NB4 (cell line): ENCODE results near the gene KRTAP10-2.
"Not testable (repeated sequence)": the region's sequence is repeated elsewhere in the genome, so short reads cannot be mapped to it uniquely, and the experiment has no call there.

Experiments
- DNase-seq: peaks from one replicate; pipeline ENCODE4 v3.0.0; 2010; ENCODE audit warnings: low read depth
- H3K4me3 ChIP-seq: one replicate; pipeline ENCODE4 v1.5.1; 2011; ENCODE audit warnings: mild to moderate bottlenecking, low read depth, low read length, moderate library complexity
- MYC ChIP-seq: IDR thresholded peaks from 2 replicates; pipeline ENCODE4 v1.6.1; 2011; ENCODE audit warnings: low read depth, low read length
- POLR2A ChIP-seq: IDR thresholded peaks from 2 replicates; pipeline ENCODE4 v1.6.1; 2011; ENCODE audit warnings: mild to moderate bottlenecking; ENCODE audit not compliant: insufficient read length; ENCODE audit errors: extremely low read depth
- TF ChIP-seq, protein P1 (sequence below): IDR thresholded peaks from 2 replicates; pipeline ENCODE4 v1.6.1; 2011; ENCODE audit warnings: low read depth, low read length
- TF ChIP-seq, protein P2 (sequence below): IDR thresholded peaks from one replicate; pipeline ENCODE4 v1.5.1; 2012; ENCODE audit warnings: low read depth, low read length

The KRTAP10-2 gene

GRCh38 chr21:44575307-44576024 lies 24.2 kb upstream of the KRTAP10-2 start:
- H3K4me3 ChIP-seq = no peak overlapping the region
- DNase-seq = no peak
- TF ChIP-seq, protein P1, sequence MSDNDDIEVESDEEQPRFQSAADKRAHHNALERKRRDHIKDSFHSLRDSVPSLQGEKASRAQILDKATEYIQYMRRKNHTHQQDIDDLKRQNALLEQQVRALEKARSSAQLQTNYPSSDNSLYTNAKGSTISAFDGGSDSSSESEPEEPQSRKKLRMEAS = no peak
- TF ChIP-seq, protein P2, sequence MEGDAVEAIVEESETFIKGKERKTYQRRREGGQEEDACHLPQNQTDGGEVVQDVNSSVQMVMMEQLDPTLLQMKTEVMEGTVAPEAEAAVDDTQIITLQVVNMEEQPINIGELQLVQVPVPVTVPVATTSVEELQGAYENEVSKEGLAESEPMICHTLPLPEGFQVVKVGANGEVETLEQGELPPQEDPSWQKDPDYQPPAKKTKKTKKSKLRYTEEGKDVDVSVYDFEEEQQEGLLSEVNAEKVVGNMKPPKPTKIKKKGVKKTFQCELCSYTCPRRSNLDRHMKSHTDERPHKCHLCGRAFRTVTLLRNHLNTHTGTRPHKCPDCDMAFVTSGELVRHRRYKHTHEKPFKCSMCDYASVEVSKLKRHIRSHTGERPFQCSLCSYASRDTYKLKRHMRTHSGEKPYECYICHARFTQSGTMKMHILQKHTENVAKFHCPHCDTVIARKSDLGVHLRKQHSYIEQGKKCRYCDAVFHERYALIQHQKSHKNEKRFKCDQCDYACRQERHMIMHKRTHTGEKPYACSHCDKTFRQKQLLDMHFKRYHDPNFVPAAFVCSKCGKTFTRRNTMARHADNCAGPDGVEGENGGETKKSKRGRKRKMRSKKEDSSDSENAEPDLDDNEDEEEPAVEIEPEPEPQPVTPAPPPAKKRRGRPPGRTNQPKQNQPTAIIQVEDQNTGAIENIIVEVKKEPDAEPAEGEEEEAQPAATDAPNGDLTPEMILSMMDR = no peak
- TF ChIP-seq POLR2A (no peak), MYC (no peak)

- DNase-seq = no peak
- no peak overlapping the region for H3K4me3 ChIP-seq
- TF ChIP-seq, protein P2 = no peak
- no peak for TF ChIP-seq POLR2A
- TF ChIP-seq MYC = no peak
- TF ChIP-seq, protein P1 = no peak
These were observed 23.4 kb upstream of the KRTAP10-2 start for GRCh38 chr21:44574457-44575306.

DNA sequence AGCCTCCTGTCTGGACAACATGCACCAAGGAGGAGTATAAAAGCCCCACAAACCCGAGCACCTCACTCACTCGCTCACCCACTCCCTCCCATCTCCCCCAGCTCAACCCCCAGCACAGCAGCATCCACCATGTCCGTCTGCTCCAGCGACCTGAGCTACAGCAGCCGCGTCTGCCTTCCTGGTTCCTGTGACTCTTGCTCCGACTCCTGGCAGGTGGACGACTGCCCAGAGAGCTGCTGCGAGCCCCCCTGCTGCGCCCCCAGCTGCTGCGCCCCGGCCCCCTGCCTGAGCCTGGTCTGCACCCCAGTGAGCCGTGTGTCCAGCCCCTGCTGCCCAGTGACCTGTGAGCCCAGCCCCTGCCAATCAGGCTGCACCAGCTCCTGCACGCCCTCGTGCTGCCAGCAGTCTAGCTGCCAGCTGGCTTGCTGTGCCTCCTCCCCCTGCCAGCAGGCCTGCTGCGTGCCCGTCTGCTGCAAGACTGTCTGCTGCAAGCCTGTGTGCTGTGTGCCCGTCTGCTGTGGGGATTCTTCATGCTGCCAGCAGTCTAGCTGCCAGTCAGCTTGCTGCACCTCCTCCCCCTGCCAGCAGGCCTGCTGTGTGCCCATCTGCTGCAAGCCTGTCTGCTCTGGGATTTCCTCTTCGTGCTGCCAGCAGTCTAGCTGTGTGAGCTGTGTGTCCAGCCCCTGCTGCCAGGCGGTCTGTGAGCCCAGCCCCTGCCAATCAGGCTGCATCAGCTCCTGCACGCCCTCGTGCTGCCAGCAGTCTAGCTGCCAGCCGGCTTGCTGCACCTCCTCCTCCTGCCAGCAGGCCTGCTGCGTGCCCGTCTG lies 22.5 kb upstream of the KRTAP10-2 start, which contains the start of gene KRTAP10-4:
Gene KRTAP10-4 (plus strand): TSS at position 100 of the 827 bp plus-strand sequence. CDS start 30 bp downstream, at position 130.
- not testable (repeated sequence) for H3K4me3 ChIP-seq, DNase-seq

- H3K4me3 ChIP-seq = no peak overlapping the region
- no peak for DNase-seq
- TF ChIP-seq POLR2A = no peak
- TF ChIP-seq, protein P1 = no peak
- TF ChIP-seq, protein P2 = no peak
- no peak for TF ChIP-seq MYC
These were observed 21.8 kb upstream of the KRTAP10-2 start for GRCh38 chr21:44572959-44573583.

GRCh38 chr21:44571844-44572782 lies 20.8 kb upstream of the KRTAP10-2 start:
- no peak for TF ChIP-seq MYC
- no peak for TF ChIP-seq POLR2A
- TF ChIP-seq, protein P2 = no peak
- TF ChIP-seq, protein P1 = no peak
- no peak overlapping the region for H3K4me3 ChIP-seq
- no peak for DNase-seq
